NCI-H2196 treated with DMSO at 0.1 percent for 48 hours (cell line): Measurements from ENCODE around the gene RNF20.
"Not testable (repeated sequence)": the region's sequence is repeated elsewhere in the genome, so short reads cannot be mapped to it uniquely, and the experiment has no call there.

ENCODE experiments used
- DNase-seq: peaks from one replicate; lab custom pipeline; 2025; ENCODE audit not compliant: unreplicated experiment; lab: John Stamatoyannopoulos, UW

The RNF20 gene

DNA sequence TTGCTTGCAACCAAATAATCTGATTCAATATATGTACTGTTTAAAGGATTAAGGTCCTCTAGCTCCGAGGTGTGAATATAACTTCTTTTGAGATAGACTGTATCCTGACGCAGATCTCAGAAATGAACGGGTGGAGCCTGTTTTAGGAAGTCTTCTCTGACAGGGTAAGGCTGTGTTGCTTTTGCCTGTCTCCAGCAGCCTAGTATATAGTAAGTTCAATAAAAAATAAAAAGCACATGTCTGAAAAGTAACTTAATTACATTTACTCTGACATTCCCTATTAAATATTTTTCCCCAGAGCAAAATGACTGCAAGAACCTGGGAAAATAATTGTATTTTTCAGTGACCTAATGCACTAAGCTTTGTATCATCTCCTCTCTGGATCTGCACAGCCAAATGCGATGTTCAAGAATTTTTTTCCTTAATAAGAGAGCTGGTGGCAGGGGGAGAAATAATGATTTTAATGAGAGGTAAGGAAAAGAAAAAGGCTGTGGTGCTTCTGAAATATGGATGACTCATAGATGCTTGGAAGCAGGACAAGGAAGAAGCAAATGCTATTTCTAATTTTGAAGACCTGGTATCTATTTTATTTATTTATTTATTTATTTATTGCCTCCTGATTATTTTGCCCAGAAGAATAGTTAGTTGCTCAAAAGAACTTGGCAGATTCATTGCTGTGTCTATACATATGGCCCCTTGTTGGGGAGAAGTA is 53.8 kb downstream of the RNF20 start:
- no peak for DNase-seq

DNA sequence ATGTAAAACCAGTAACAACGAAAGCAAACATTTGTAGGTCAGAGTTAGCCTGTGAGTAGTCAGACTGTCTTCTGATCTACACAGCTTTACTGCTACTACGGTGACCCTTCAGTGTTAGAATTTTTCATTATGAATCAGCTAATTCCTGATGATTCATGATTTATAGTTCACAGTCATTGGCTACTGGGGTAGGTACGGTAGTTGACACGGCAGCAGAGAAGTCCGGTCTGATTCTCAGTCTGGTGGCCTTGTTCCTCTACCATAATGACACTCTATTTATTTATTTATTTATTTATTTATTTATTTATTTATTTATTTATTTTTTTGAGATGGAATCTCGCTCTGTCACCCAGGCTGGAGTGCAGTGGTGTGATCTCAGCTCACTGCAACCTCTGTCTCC is 56.4 kb downstream of the RNF20 start:
- not testable (repeated sequence) for DNase-seq

DNA sequence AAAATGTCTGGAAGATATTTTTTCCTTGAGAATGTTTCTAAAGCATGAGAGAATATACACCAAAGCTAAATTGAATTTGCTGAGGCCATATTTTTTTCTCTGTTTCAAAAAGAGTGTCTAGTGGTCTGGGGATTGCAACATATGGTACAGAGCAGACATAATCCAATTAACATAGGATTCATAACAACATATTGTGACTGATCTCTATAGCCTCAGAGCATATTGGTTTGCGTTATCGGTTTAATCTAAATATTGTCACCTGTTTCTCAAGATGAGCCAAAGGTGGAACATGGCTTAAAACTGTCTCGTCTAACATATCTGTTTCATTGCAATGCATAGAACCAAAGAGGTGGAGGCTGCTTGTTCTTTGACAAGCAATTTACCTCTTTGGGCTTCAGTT is 57.2 kb downstream of the RNF20 start:
- no peak for DNase-seq

DNA sequence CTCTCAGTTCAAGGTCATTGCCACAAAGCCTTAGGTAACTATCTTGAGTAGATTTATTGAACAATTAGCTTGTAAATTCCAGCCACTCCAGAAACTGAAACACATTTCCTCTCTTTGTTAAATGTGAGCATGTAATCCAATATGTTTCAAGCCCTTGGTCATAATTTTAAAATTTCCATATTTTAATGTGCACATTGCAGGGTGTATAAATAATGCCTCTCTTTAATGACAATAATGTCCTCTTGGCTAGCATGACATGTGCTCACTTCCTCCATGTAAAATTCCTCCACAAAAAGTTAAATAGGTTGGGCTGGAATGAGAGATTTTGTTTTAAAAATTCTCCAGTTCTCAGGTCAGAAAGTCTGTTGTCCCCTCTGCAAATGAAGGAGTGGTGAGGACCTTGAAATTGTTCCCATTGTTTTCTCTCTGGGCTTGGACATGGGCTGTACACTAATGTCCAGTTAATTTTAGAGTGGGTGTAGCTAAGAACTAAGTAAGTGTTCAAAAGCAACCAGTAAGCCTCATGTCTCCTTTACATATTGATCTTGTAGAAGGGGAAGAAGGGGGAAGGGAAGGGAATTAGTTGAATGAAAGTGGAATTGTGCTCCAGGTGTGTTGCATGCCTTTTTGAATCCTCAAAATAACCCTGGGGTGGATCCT is 58.3 kb downstream of the RNF20 start:
- DNase-seq: no peak

DNA sequence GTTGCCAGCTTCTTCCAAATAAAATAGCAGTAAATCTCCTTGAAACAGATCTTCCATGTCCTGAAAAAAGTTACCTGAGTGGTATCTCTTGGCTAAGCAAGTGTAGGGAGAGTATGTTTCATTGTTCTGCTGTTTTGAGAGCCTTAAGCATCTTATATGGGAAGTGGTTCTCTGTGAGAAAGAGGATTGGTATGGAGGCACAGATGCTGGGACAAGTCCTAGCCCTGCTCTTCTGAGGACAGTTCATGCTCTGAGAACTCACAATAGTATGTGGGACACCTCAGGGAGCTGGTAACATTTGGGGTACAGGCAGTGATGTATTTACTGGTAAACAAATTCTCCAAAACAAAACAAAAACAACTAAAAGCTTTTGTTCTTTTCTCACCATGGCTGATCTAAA is 59.1 kb downstream of the RNF20 start:
- DNase-seq: no peak

DNA sequence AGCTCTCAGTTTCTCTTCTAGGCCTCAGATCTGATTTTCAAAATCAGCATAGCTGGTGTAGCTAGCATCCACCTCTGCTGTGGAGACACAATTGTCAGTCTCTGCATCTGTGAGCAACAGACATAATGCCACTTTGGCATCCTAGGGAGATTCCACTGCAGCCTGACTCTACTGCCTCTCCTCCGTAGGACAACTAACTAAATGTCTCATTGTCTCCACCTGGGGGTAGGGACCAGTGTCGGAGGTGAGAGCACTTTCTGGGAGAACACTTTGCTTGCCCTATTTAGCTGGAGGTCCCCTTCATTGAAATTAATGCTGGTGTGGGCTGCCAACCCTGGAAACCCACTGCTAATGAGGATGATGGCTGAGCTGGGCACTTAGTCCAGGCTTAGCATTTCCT is 59.7 kb downstream of the RNF20 start:
- DNase-seq: no peak

DNA sequence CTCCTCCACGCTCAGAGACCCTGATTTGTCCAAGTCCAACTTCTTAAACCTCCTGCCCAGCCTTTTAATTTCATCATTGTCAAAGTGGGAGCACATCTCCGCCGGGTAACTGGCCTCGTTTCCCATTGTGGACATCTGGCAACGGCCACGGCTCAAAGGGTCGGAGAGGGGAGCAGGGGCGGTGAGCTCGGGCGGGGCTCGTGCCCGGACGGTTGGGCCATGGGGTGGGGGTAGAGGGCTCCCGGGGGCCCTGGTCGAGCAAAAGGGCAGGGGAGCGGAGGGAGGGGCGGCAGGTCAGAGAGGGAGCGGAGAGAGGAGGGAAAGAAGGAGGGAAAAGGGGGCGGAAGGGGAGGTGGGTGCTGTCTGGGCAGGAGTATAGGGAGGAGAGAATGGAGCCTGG is 61.1 kb downstream of the RNF20 start, which contains the start of gene PPP3R2:
PPP3R2 (minus strand) TSS at position 174 of the 400 bp plus-strand sequence; CDS start at position 126, 48 bp downstream.
- DNase-seq: no peak

DNA sequence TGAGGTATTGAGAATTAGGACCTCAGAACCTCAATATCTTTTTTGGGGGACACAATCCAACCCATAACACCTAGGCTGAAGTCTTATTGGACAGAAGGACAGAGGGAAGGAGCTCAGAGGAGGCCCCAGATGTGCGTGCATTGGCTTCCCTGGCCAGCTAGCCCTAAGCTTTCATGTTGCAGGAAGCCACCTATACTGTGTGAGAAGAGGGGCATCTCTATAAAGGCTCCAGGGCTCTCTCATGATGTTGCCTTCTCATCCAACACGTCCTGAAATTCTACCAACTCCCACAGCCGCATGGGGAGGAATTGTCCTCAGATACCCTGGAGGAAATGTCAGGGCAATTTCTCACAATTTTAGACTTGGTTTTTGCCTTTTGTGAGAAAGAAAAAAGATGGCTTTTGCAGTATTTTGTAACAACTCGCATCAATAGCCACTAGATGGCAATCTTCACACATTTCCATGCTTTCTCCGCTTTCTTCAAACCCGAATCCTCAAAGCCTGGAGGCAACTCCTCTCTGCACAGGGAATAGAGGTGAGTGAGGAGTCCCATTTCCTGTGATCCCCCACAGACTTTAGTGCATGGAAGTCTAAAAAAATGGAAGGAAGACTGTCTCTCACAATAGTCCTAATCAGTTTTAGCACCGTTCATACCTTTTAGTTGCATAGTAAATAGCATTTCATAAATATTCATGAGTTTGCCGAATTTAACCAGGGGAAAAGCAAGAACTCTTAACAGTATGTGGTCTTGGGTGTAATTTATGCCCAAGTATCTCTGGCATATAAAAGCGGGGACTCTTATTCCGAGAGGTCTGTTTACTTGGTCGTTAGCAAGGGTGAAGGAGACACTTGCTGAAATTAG is 68.5 kb downstream of the RNF20 start:
- DNase-seq: peak; percentile 16

DNA sequence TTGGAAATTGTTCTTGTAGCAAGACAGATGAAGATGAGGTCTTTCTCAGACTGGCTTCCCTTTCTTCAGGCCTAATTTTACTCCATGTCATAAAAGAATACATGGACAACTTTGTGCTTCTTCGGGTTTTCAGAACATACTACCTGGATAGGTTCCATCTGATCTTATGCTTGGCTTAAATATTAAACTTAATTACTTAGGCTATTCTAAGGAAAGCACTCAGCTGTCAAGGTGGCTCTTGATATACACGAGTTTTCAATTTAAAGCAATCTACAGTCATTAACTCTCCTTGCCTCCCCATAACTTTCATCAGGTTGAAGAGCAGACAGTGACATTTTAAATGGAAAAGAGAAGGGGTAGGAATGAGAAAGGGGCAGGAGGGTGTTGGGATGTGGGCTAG is 70.6 kb downstream of the RNF20 start:
- DNase-seq: no peak

DNA sequence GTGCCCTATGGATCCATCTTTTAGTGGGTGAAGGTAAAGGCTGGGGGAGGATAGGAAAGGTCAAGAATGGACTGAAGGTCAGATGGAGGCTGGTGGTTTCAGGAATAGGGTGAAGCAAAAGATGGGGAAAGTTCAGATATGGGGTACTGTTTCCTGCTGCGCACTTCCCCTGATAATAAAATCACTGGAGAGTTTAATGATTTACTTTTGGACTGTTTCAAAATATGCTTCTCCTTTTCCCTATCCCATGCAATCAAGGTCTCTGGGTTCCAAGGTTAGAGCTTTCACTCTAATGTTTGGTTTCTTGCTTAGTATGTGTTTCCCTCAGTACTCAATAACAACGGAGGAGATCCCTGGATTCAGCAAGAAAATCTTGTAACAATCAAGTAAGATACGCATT is 71.9 kb downstream of the RNF20 start:
- no peak for DNase-seq
